ENCODE data around the gene IL7R.

The IL7R gene

GRCh38 chr5:35898952-35899660, 42.4 kb downstream of the IL7R start:
- Histone ChIP-seq H3K9me3 (replicated peaks; ENCODE audit: low read length) (no peaks in the 10 kb centered on the region), H3K27me3 (ENCODE audit: control insufficient read depth, insufficient read depth, low read length) (no peaks in the 10 kb centered on the region), H3K36me3 (ENCODE audit: insufficient read depth, low read length) (no peaks in the 10 kb centered on the region), H3K4me2 (ENCODE audit: low read length) (no peak overlapping the region), H3K9ac (ENCODE audit: low read depth, low read length) (no peak overlapping the region), H3K4me3 (ENCODE audit: low read length) (no peak overlapping the region), H3K4me1 (ENCODE audit: control insufficient read depth, insufficient read depth, low read length) (peaks cover 7% of the 10 kb centered on the region)

DNA sequence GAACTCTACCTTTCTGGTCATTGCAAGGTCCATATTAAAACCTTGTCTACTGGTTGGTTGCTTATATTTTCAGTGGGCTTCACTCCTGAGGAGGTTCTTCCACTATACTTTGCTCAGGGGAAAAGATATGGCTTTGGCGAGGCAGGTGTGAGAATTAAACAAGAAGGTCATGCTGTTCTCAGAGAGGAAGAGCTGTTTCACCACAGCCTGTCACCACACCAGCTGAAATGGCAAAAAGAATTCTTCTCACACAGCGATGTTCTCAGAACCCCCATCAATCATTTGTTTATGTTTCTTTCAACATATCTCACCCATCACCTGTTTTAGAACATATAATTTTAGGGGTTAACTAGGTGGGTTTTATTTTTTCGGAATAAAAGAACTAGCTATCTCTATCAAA, 43.1 kb downstream of the IL7R start:
- H3K4me1 ChIP-seq (ENCODE audit: control insufficient read depth, insufficient read depth, low read length): peaks cover 7% of the 10 kb centered on the region
- no peaks in the 10 kb centered on the region for H3K27me3 ChIP-seq (ENCODE audit: control insufficient read depth, insufficient read depth, low read length)
- no peak overlapping the region for H3K4me3 ChIP-seq (ENCODE audit: low read length)
- H3K36me3 ChIP-seq (ENCODE audit: insufficient read depth, low read length): no peaks in the 10 kb centered on the region
- no peak overlapping the region for H3K4me2 ChIP-seq (ENCODE audit: low read length)
- H3K9me3 ChIP-seq (replicated peaks; ENCODE audit: low read length): no peaks in the 10 kb centered on the region
- no peak overlapping the region for H3K9ac ChIP-seq (ENCODE audit: low read depth, low read length)

GRCh38 chr5:35900972-35901695, 44.4 kb downstream of the IL7R start:
- H3K9ac ChIP-seq (ENCODE audit: low read depth, low read length): no peak overlapping the region
- H3K9me3 ChIP-seq (replicated peaks; ENCODE audit: low read length): no peaks in the 10 kb centered on the region
- H3K36me3 ChIP-seq (ENCODE audit: insufficient read depth, low read length): no peaks in the 10 kb centered on the region
- H3K27me3 ChIP-seq (ENCODE audit: control insufficient read depth, insufficient read depth, low read length): no peaks in the 10 kb centered on the region
- no peak overlapping the region for H3K4me3 ChIP-seq (ENCODE audit: low read length)
- H3K4me2 ChIP-seq (ENCODE audit: low read length): no peak overlapping the region
- peaks cover 7% of the 10 kb centered on the region for H3K4me1 ChIP-seq (ENCODE audit: control insufficient read depth, insufficient read depth, low read length)

DNA sequence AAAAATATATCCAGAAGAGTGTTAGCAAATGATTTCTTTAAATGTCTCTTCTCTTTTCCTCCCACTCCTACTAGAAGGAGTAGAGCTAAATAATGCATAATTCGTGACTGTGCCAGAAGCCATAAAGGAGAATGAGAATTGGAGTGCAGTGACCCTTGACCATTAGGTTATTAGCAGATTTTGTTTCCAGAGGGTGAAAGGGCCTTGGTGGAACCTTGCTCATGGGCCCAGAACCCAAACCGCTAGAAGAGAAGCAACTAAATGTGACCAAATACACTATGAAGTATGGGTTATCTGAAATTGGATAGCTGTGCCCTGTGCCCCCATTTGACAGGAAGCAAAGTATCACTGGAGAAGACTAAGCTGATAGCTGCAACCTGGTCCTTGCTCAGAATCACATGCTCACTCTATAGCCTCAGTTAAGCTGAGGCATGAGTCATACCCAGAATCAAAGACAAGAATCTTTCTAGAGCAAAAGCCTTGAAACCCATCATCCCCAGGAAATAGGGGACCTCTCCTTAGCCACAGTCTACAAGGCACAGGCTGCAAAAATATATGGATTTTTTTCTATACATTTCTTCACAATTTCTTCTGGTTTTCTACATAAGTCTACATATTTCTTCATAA, 45.5 kb downstream of the IL7R start:
- Histone ChIP-seq H3K4me2 (ENCODE audit: low read length) (no peak overlapping the region), H3K4me3 (ENCODE audit: low read length) (no peak overlapping the region), H3K9me3 (replicated peaks; ENCODE audit: low read length) (no peaks in the 10 kb centered on the region), H3K27me3 (ENCODE audit: control insufficient read depth, insufficient read depth, low read length) (no peaks in the 10 kb centered on the region), H3K9ac (ENCODE audit: low read depth, low read length) (no peak overlapping the region), H3K4me1 (ENCODE audit: control insufficient read depth, insufficient read depth, low read length) (peaks cover 7% of the 10 kb centered on the region), H3K36me3 (ENCODE audit: insufficient read depth, low read length) (no peaks in the 10 kb centered on the region)

- Histone ChIP-seq H3K4me2 (ENCODE audit: low read length) (no peak overlapping the region), H3K9ac (ENCODE audit: low read depth, low read length) (no peak overlapping the region), H3K4me1 (ENCODE audit: control insufficient read depth, insufficient read depth, low read length) (peaks cover 7% of the 10 kb centered on the region), H3K4me3 (ENCODE audit: low read length) (no peak overlapping the region), H3K36me3 (ENCODE audit: insufficient read depth, low read length) (no peaks in the 10 kb centered on the region), H3K27me3 (ENCODE audit: control insufficient read depth, insufficient read depth, low read length) (no peaks in the 10 kb centered on the region), H3K9me3 (replicated peaks; ENCODE audit: low read length) (no peaks in the 10 kb centered on the region)
Measured at GRCh38 chr5:35903631-35904203, 47.0 kb downstream of the IL7R start.

DNA sequence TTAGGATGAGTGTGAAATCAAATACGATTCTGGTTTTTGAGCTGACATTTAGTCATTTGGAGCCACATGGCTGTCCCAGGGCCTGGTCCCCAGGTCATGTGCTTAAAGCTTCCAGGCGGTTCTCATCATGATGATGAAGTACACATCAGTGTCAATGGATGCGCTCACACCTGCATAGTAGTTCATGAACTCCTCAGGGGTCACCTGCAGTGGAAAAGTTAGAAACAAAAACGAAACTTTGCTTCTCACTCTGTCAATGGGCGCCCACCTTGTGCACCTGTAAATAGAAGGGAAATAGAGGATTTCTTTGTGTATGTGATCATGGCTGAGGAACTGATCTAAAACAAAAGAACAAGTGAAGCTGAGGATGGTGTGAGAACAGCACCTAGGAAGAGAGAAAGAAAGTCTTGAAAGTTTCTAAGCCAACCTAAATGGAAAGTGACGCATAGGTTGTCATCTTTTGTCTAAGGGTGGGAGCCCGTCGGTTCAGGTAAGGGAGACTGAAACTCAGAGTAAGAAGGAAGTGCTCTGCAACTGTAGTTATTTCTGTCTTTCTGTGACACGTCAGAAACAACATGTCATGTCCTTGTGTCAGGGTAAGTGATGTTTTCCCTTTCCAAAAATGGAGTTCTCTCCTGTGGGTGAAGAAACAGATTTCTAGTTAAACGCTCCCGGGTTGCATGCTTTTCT, 47.9 kb downstream of the IL7R start:
- Histone ChIP-seq H3K9ac (ENCODE audit: low read depth, low read length) (no peak overlapping the region), H3K4me3 (ENCODE audit: low read length) (no peak overlapping the region), H3K36me3 (ENCODE audit: insufficient read depth, low read length) (no peaks in the 10 kb centered on the region), H3K27me3 (ENCODE audit: control insufficient read depth, insufficient read depth, low read length) (no peaks in the 10 kb centered on the region), H3K9me3 (replicated peaks; ENCODE audit: low read length) (no peaks in the 10 kb centered on the region), H3K4me1 (ENCODE audit: control insufficient read depth, insufficient read depth, low read length) (no peaks in the 10 kb centered on the region), H3K4me2 (ENCODE audit: low read length) (no peak overlapping the region)

- Histone ChIP-seq H3K4me2 (ENCODE audit: low read length) (no peak overlapping the region), H3K36me3 (ENCODE audit: insufficient read depth, low read length) (no peaks in the 10 kb centered on the region), H3K4me3 (ENCODE audit: low read length) (no peak overlapping the region), H3K9ac (ENCODE audit: low read depth, low read length) (no peak overlapping the region), H3K4me1 (ENCODE audit: control insufficient read depth, insufficient read depth, low read length) (no peaks in the 10 kb centered on the region), H3K27me3 (ENCODE audit: control insufficient read depth, insufficient read depth, low read length) (no peaks in the 10 kb centered on the region), H3K9me3 (replicated peaks; ENCODE audit: low read length) (no peaks in the 10 kb centered on the region)
Measured at GRCh38 chr5:35908228-35908627, 51.5 kb downstream of the IL7R start.

DNA sequence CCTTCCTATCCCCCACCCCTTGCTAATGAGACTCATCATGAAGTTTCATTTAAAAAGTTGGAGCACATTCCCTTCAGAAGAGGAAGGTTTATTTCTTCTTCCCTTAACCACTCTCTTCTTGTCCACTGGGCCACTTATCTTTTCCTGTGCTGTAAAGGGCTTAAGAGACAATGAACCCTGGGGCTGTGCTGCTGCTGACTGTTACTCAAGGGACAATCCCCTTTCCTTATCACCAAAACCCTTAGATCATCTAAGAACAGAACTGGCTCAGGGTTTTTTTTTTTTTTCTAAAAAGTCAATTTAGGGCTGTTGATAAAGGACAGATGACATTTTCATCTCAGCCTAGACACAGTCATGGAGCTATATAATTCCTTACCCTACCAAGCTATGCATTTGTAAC, 52.1 kb downstream of the IL7R start:
- no peak overlapping the region for H3K4me3 ChIP-seq (ENCODE audit: low read length)
- H3K9ac ChIP-seq (ENCODE audit: low read depth, low read length): no peak overlapping the region
- H3K36me3 ChIP-seq (ENCODE audit: insufficient read depth, low read length): no peaks in the 10 kb centered on the region
- H3K4me1 ChIP-seq (ENCODE audit: control insufficient read depth, insufficient read depth, low read length): no peaks in the 10 kb centered on the region
- H3K27me3 ChIP-seq (ENCODE audit: control insufficient read depth, insufficient read depth, low read length): no peaks in the 10 kb centered on the region
- no peaks in the 10 kb centered on the region for H3K9me3 ChIP-seq (replicated peaks; ENCODE audit: low read length)
- H3K4me2 ChIP-seq (ENCODE audit: low read length): no peak overlapping the region

- no peak overlapping the region for H3K4me2 ChIP-seq (ENCODE audit: low read length)
- peaks cover 24% of the 10 kb centered on the region for H3K4me1 ChIP-seq (ENCODE audit: control insufficient read depth, insufficient read depth, low read length)
- H3K9ac ChIP-seq (ENCODE audit: low read depth, low read length): no peak overlapping the region
- no peak overlapping the region for H3K4me3 ChIP-seq (ENCODE audit: low read length)
- H3K27me3 ChIP-seq (ENCODE audit: control insufficient read depth, insufficient read depth, low read length): no peaks in the 10 kb centered on the region
- no peaks in the 10 kb centered on the region for H3K36me3 ChIP-seq (ENCODE audit: insufficient read depth, low read length)
- H3K9me3 ChIP-seq (replicated peaks; ENCODE audit: low read length): no peaks in the 10 kb centered on the region
Measured at GRCh38 chr5:35919191-35919590, 62.5 kb downstream of the IL7R start.

- Histone ChIP-seq H3K9me3 (replicated peaks; ENCODE audit: low read length) (no peaks in the 10 kb centered on the region), H3K9ac (ENCODE audit: low read depth, low read length) (no peak overlapping the region), H3K36me3 (ENCODE audit: insufficient read depth, low read length) (no peaks in the 10 kb centered on the region), H3K4me3 (ENCODE audit: low read length) (no peak overlapping the region), H3K27me3 (ENCODE audit: control insufficient read depth, insufficient read depth, low read length) (no peaks in the 10 kb centered on the region), H3K4me2 (ENCODE audit: low read length) (no peak overlapping the region), H3K4me1 (ENCODE audit: control insufficient read depth, insufficient read depth, low read length) (peaks cover 35% of the 10 kb centered on the region)
Measured at GRCh38 chr5:35920890-35921289, 64.2 kb downstream of the IL7R start.

- H3K4me3 ChIP-seq (ENCODE audit: low read length): no peak overlapping the region
- peaks cover 35% of the 10 kb centered on the region for H3K4me1 ChIP-seq (ENCODE audit: control insufficient read depth, insufficient read depth, low read length)
- H3K36me3 ChIP-seq (ENCODE audit: insufficient read depth, low read length): no peaks in the 10 kb centered on the region
- peaks cover 1% of the 10 kb centered on the region for H3K27me3 ChIP-seq (ENCODE audit: control insufficient read depth, insufficient read depth, low read length)
- H3K4me2 ChIP-seq (ENCODE audit: low read length): no peak overlapping the region
- H3K9me3 ChIP-seq (replicated peaks; ENCODE audit: low read length): no peaks in the 10 kb centered on the region
- no peak overlapping the region for H3K9ac ChIP-seq (ENCODE audit: low read depth, low read length)
Measured at GRCh38 chr5:35921930-35922329, 65.2 kb downstream of the IL7R start.

Data from skeletal muscle satellite cell (primary cell).